Hematopoietic multipotent progenitor cell treated with erythropoietin and hydrocortisone succinate and interleukin-3 and kit ligand, for 4 days (in vitro differentiated cells): ENCODE measurements around the gene DTNB.

ENCODE experiments used
- DNase-seq: peaks from one replicate; pipeline ENCODE4 v3.0.0-alpha.2; 2015

The DTNB gene

DNA sequence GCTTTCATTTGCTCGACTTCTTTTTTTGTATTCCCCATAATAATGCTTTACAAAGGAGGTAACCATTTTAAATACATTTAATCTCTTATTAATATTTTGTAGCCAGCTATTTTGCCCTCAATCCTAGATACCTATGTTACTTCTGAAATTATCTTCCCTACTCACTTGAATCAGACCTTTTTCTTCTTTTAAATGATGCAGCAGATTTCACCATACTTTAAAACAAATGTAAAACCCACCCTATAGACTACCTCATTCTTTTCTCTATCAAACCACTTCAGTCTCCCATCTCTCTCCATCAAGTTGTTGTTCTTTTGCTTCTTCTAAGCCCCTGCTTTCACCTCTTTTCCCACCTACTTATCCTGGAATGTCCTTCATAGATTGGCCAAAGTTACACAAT, 180.2 kb downstream of the DTNB start:
- DNase-seq = no peak

DNA sequence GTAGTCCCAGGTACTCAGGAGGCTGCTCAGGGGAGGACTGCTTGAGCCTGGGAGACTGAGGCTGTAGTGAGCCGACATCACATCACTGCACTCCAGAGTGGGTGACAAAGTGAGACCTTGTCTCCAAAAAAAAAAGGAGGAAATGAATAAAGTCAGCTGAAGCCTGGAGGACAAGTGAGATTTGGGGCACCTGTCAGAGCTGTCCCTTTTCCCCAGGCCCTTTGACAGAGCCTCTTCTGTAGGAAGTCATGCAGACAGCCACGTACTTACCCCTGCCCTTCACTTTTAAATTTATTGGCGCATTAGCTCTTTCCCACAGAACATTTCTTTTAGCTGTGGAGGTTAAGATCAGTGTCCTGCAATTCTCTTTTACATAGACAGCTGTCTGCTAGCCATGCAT, 180.7 kb downstream of the DTNB start:
- DNase-seq = no peak

DNA sequence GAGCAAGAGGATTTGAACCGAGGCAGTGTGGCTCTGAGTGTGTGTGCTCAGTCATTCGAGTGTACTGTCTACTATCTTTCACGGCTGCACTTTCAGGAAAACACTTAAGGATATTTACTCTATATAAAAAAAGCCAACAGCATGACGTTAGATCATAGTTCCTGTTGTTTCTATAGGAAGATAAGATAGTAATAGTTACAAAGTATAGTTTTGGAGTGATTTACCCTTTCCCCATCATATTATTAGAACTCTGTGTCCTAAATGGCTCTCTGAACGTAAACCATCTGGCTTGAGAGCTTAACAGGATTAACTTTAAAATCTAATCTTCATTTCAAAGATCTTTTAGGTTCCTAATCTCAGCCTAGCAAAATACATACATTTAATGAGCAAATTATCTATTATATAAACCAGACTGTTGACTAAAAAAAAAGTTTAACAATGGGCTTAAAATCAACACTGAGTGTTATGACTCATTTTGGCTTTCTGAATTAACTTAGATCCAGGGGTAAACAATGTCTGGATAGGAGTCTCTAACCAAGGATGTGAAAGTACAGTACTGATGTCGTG, 181.3 kb downstream of the DTNB start:
- no peak for DNase-seq

DNA sequence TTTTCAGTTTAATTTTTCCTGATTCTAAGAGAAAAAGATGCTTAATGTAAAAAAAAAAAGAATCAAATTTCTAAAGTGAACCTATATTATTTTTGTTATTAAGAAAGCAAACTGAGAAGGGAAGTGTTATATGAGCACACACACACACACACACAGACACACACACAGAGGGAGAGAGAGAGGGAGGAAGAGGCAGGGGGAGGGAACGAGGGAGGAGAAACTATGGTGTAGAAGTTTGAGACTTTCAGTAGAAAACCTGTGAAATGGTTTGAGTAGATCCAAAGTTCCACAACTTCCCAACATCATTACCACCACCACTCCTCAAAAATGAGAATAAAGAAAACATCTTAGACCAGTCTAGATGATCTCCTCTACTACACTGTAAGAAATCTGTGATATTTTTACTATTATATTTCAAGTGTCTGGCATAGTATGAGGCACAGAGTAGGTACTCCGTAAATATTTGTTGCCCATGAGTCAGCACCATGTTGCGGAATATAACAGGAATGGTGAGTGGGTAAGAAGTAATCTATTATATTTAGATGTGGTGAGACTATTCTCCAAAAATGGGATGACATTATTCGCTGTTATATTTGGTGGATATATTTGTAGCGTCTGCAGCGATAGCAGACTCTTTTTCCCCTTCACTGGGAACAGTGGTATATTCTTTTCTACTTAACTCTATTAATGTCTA, 182.2 kb downstream of the DTNB start:
- no peak for DNase-seq

DNA sequence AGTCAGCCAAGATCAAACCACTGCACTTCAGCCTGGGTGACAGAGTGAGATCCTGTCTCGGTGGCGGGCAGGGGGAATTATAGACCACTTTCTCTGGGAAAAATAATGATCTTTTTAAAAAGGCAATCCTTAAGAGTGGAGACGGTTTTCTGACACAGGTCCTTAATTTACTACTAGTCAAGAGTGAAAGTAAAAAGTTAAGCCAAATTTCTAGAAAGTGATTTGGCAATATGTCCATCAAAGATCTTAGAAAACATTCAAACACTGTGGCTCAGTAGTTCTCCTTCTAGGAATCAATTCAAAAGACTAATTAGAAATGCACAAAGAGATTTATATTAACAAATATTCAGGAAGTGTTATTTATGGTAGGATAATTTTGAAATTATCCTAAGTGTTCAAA, 183.2 kb downstream of the DTNB start:
- peak; percentile 22 for DNase-seq

DNA sequence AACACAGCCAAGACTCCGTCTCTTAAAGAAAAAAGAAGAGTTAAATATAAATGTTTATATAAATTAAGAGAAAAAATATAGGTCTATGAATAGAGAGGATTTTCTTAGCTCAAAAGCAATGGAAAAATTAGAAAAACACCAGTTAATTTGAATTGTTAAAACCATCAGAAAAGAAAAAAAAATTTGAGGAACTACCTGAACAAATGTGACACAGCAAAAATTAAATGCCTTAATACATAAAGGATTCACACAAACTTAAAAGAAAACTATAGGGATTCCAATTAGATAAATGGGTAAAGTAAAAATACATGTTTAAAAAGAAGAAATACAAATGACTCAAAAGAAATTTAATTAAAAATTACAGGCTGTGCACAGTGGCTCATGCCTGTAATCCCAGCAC, 183.7 kb downstream of the DTNB start:
- peak; percentile 41 for DNase-seq

DNA sequence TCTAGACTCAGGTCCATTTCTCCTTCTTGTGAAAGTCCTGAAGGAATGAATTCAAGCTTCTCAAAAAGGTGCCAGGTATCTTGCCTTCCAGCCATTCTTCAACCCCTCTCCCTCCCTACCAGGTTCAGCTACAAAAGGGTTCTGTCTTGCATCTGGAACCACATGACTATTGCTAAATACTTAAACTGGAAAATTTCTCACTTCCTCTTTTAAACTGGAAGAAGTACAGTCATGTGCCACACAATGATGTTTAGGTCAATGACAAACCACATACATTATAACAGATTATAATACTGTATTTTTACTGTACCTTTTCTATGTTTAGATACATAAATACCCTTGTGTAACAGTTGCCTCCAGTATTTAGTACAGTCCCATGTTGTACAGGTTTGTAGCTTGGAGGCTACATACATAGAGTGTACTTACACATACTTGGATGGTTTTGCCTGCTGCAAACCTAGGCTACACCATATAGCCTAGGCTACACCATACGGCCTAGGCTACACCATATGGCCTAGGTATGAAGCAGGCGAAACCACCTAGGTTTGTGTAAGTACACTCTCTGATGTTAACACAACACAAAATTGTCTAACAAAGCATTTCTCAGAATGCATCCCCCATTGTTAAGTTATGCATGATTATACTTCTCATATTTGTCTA, 189.6 kb downstream of the DTNB start:
- DNase-seq = peak; percentile 88

DNA sequence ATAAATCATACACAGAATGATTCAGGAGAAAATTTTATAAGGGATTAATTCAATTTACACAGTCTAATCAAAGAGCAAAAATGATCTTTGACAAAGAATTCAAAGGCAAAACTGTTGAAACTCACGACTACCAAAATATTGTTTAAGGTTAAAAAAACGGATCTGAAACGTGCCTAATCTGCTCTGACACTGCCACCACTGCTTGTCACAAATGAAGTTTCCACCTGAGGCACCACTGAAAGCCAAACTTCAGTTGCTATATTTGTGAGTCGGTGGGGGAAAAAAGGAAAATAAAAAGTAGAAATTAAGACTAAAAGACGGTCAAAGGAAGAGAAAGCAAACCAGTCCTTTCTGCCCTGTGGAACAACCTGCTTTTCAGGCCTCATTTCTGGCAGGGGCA, 191.0 kb downstream of the DTNB start:
- DNase-seq = no peak

DNA sequence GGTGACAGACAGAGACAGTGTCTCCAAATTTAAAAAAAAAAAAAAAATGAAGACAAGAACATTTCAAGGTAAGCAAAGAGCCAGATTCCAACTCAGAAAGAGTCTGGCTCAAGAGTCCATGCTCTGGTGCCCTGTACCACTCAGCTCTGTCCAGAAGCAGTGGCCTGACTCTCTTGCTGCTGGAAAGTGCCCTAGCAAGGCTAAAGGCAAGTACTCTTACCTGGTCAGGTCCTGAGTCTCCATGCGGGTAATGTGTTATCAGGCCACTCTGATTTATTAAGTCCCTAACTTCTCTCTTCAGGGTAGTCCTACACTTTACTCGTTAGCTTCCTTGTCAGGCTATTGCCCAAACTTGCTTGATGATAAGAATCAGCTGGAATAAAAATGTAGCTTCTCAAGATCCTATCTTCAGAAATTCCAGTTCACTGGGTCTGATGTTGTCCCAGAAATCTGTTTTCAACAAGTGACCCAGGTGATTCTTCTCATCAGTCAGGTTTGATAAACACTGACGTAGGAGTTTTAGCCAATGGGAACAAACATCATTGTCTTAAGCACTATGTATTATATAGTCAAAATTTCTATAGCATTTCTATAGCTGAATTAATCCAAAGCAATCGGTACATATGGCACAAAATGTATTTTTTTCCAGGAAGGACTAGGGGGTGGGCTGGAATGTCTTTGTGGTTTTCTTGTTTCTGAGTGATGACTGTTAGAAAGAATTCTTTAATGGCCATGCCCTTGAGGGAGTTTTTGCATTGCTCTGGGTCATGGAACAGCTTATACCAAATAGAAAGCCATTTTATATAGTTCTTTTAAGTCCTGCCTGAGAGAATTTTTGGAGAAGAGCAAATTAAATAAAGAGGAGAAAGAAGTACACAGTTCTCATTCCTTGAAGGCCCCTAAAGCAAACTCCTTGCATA, 191.7 kb downstream of the DTNB start:
- DNase-seq = no peak

DNA sequence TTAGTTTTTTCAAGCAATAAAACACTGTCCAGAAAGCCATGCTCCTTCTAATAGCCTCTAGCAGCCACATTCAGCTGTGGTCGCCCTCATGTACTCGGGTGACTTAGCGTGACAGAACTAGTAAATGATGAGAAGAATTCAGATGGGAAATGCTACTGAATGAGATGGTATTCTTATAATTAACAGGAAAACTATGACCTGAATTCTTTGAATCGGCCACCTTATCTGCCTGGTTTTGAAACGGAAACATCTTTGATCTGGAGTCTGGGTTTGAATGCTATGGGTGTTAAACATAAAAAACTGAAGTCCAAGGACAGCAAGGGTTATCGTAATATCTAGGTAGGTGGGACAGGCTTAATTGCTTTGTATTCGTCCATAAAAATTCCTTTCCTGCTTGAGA, 192.8 kb downstream of the DTNB start:
- no peak for DNase-seq

DNA sequence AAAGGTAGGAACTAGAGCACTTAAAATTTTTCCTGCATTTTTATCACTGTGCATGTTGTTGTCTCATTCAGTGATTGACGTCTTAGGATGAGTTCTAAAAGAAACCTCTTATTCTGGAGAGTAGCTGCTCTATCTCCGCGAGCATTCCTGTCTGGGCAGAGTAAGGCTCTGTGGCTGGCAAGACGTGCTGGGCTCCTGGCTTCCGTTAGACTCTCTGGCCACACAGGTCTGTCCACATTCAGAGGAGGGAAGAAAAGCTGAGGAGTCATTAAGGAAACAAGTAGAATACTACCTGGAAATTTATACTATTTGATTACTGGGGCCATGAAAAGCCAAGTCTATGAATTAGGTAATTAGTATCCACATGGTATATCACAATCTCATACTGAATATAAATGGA, 193.6 kb downstream of the DTNB start:
- no peak for DNase-seq

DNA sequence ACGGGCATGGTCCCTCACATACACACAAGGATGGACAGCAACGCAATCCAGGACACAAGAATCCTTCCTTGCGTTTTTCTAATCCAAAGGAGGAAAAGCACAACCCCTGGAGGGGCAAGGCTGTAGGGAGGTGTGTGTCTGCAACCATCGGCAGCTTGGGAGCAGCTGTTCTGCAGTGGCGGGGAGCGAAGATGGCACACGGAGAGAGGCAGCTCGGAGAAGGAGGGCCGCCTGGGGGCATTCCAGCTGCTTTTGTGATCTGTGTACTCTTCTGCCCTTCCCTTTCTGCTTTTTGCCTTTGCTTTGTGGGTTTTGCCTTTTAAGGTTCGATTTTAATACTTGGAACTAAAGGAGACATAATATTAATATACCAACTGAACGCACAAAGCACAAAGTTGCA, 194.6 kb downstream of the DTNB start:
- no peak for DNase-seq

DNA sequence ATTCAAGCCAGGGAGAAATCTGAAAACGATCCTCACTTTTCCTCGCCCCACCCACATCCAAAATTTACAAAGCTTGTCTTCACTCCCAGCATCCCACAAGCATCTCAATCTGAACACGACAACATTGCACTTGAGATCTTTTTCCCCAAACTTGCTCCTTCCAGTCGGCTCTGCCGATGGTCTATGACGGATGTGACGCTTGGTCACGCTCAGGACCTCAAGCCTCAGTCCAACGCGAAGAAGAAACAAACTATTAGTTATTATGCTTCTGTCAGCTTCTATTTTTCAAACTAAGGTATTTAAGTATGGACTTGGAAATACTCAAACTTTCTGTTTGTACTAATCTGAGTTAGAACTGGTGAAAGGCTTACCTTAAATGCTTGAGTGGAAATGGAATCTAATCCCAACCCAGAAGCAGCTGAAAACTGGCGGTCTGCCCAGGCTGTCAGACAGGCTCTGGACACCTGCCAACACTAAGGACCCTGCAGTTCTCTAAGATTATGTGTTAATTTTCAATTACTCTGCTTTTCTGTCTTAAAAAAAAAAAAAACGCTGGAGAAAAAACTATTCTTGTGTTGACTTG, 199.5 kb downstream of the DTNB start:
- DNase-seq = peak; percentile 85

DNA sequence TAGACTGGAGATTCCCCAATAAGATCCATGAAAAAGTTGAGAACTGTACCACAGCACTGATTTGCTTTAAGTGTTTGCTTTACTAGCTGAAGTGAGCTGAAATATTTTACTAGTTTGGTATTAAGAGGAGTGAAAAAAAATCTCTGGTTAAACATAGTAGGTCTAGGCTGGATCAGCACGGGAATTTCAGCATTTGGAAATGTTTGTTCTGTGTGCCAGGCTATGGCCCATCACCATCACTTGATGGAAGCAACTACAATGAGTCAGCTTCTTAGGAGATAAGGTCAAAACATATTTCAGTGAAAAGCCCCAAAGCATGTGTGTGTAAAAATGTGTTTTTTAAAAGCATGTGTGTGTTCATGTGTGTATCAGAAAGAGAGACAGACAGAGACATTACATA, 200.2 kb downstream of the DTNB start:
- no peak for DNase-seq

DNA sequence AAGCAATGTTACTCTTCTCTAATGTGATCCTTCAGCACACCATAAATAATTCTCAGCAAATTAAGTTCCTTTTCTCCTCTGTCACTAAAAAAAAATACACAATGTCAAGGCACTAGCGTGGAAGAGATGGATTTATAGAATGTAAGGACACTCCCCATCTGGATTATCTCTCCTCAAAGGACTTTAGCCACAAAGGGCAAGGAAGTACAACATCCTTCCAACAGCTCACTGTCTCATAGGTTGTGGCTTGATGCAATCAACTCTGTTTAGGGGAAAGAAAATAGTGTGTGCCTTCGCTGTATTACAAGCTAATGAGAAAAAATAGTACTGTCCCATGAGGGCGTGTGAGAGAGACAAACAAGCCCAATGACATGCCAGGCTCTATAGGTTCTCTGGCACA, 202.6 kb downstream of the DTNB start:
- no peak for DNase-seq

DNA sequence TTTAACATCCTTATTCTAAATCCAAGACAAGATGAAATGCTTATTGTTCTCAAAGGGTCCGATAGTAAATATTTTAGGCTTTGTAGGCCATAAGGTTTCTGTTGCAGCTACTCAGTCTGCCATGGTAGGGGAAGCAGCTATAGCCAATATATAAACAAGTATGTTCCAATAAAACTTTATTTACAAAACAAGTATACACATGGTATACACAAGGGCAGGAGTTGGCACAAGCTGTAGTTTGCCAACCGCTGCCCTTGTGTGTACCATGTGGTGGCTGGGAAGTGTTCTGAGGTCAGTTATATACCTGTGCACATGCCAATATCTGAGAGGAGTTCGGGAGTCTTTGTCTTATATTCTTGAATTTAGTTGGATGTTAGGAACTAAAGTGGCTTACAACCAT, 205.6 kb downstream of the DTNB start:
- no peak for DNase-seq

DNA sequence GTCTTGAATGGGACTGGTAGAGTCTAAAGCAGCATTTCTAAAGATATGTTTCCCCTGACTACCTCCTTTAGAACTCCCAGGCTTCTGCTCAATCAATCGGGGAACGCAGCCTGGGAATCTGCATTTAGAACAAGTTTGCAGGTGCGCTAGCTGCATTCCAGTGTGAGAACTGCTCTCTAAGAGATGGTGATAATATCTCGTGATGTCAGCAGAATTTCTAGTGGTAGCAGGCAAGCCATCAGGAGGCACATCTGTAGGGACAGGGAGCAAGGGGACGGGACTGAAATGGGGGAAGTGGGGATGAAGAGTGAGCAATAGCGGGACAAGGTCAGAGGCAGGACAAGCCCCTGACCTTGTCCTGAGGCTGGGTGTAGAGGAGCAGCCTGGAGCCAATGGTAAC, 211.4 kb downstream of the DTNB start:
- no peak for DNase-seq

DNA sequence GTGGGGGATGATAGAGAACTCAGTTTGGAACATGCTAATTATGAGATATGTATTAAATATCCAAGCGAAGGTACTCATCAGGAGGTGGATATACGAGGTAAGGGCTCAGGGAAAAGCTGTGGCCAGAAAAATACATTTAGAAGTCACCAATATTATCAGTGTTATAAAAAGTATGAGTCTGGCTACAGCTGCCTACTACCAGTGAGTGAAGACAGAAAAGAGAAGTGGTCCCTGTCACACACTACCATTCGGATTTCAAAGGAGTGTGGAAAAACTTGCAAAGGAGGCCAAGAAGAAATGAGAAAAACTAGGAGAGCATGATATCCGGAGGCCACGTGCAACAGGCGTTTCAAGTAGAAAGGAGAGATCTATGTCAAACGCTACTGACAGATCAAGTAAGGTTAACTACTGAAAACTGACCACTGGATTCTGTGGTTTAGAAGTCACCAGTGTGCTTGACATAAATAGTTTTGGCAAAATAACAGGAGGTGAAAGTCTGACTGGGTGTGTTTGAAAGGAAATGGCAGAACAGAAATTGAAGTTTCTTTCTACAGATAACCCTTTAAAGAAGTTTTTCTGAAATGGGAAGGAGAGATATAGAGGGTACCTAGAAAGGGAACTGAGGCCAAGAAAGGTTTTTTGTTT, 213.0 kb downstream of the DTNB start:
- no peak for DNase-seq

DNA sequence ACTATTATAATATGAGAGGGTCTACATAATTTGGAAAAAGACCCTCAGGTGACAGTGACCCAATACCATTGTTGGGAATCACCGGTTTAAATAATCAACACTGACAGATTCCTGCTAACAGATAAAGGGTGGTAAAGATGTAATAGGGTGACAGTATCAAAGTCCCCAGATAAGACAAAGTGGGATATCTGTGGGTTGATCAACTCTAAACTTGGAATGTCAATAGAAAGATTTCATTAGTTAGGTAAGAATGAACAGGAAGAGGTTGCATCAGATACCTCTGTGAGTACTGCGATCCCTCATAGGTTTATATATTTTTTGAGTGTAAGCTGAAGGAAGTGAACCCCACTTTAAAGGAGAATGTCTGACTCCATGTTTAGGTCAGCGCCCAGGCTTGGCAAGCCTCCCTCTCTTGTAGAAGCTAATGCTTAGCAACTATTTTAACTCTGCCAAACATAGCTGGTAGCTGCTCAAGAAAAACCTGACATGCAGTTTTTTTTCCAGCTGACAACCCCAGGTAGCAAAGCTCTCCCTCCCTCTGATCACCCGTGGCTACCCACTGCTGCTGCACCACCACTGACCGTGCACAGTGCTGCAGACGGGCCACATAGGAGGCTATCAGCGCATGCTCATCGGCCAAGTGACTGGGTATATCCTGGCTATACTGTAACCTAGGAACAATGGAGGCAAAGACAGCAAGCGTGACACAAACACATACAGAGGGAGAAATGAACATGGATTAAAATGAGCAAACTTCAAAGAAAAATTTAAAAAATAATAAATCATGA, 218.4 kb downstream of the DTNB start:
- no peak for DNase-seq

DNA sequence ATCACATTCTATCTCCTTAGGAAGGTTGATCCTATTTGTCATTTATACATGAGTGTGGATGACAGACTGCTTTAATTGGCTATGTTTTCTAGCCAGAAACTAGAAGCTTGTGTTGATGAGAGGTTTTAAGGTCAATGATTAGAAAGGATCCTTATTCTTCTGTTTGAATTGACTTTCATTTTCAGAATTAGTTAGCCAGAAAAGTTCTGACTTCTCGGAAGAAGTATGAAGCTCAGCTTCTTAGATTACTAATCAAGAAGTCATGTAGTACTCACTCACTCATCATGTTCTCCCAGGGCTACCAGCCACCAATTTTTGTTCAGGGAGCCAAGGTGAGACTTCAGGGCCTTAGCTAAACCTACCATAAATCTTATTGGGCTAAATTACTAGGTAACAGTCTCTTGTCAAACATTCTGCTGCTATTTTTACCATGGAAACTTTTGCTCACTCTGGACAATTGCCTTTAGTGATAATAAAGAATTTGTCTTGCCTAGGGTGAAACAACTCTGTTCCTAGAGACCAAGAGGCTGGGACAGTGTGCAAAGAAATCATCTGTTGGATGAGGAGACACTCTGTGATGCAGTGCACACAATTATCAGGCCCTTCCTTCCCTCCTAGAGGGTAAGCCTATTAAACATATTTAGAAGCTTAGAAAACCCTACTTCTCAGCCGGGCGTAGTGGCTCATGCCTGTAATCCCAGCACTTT, 220.0 kb downstream of the DTNB start:
- no peak for DNase-seq

DNA sequence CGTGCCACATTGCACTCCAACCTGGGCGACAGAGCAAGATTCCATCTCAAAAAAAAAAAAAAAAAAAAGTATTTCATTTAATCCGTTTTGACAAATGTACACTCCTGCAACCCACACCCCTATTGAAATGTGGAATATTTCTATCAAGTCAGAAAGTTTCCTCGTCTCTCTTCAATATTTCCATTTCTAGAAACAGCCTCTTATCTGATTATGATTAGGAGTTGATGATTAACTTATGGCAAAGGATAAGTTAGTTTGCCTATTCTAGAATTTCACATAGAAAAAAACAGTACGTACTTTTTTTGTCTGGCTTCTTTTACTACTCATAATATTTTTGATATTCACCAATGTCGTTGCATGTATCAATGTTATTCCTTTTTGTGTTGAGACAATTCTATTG, 224.6 kb downstream of the DTNB start:
- no peak for DNase-seq
